H1 (cell line): ENCODE data around the gene CSN3. TPM values are rescaled to one million over a fixed set of nuclear protein-coding genes. Genes with fewer than 3 reads are reported as not detected.

ENCODE experiments used
- CBX5 ChIP-seq: fragments of 300-800, 300-1000 bp; sonication (generic); IDR thresholded peaks from 2 replicates; pipeline ENCODE4 v1.7.1; 2016; ENCODE audit warnings: antibody characterized with exemption, low read length, low read depth
- SRF ChIP-seq: IDR thresholded peaks from 2 replicates; pipeline ENCODE4 v1.6.1; 2011; ENCODE audit warnings: mild to moderate bottlenecking, low read depth, low read length, moderate library complexity
- ZNF274 ChIP-seq: IDR thresholded peaks from 2 replicates; pipeline ENCODE4 v1.7.0; 2012; ENCODE audit warnings: low read length, borderline replicate concordance; ENCODE audit errors: extremely low read depth
- polyA plus RNA-seq, 7 experiments: library from polyadenylated mRNA; depleted of rRNA in 3 of 7; stranded (reverse) in 5 of 7; unstranded in 2 of 7; fragments of >200 nt in 5 of 7; fragments of 200-250 nt in 2 of 7; gene quantifications; 1 replicate in 5 of 7; 2 replicates in 1 of 7; 4 replicates in 1 of 7; pipeline versions ENCODE4 v1.2.1 to v1.2.3, GENCODE V29; 2011 to 2013; ENCODE audit warnings: missing spikeins in 2 of 7, mixed read lengths in 2 of 7
- total RNA-seq: library from RNA; stranded (reverse); fragmentation: NEBNext Ultra II Directional; extraction: Animal tissue kit (Norgen Biotek cat#: 25700); gene quantifications from 2 replicates; pipeline ENCODE4 v1.2.1, GENCODE V29; 2021
- TF ChIP-seq, protein P1 (sequence below): IDR thresholded peaks from 2 replicates; pipeline ENCODE4 v1.6.1; 2012; ENCODE audit warnings: inconsistent platforms

Gene CSN3
- total and polyA plus RNA-seq, 2 of the 8 experiments (the other 6 are each of a cell fraction or from before 2014, with no cell fraction given) = not detected

DNA sequence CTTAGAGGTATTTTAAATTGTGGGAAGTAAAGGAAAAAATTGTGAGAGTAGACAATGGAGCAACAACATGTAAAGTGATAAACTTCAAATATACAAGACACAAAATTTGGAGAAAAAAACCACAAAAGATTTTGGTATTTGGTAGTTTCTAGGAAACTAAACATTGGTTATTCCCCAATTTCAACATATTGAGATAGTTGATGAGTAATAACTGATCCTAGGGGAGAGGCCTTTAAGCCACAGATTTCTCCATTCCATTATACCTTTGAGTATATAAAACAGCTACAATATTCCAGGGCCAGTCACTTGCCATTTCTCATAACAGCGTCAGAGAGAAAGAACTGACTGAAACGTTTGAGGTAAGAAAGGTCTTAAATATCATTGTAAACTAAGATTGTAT is 16.6 kb upstream of the CSN3 start, which contains the start of gene FDCSP (continued):
- TF ChIP-seq, protein P1, sequence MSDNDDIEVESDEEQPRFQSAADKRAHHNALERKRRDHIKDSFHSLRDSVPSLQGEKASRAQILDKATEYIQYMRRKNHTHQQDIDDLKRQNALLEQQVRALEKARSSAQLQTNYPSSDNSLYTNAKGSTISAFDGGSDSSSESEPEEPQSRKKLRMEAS = no peak
- TF ChIP-seq ZNF274 = no peak
- no peak for TF ChIP-seq CBX5
- no peak for TF ChIP-seq SRF
